B cell (primary cell): Measurements from ENCODE around the gene MAP2K5. TPM values are rescaled to one million over a fixed set of nuclear protein-coding genes. Genes with fewer than 3 reads are reported as not detected.

ENCODE experiments used
- ATAC-seq: fragments of 200-7000 bp; cut with Tn5 transposase; one replicate; pipeline ENCODE4 v1.10.0; 2021; ENCODE audit warnings: low read depth, mild to moderate bottlenecking, moderate number of reproducible peaks, moderate library complexity
- CTCF ChIA-PET: fragments of 350-600 bp; sonication (Branson Sonifier 250); formaldehyde crosslinking; loops from one replicate; lab custom pipeline; 2021; ENCODE audit warnings: antibody characterized with exemption, inconsistent platforms; lab: Charles Lee
- POLR2A ChIA-PET: fragments of 350-600 bp; sonication (Branson Sonifier 250); formaldehyde crosslinking; loops from one replicate; lab custom pipeline; 2021; ENCODE audit warnings: antibody characterized with exemption; lab: Charles Lee
- DNase-seq: peaks from one replicate; pipeline ENCODE4 v3.0.0; 2013
- H2AFZ ChIP-seq: 2 replicates; pipeline ENCODE4 v1.6.1; 2012; ENCODE audit warnings: mild to moderate bottlenecking, low read depth, low read length; ENCODE audit not compliant: insufficient read depth, poor library complexity, severe bottlenecking
- H3K27ac ChIP-seq, 2 donors: 1 replicate in 1 of 2; 2 replicates in 1 of 2; pipeline ENCODE4 v1.5.1; 2012 to 2013; ENCODE audit warnings: low read length in 2 of 2, mild to moderate bottlenecking in 2 of 2, moderate library complexity in 1 of 2
- H3K27me3 ChIP-seq, 4 experiments: fragments of 200-600 bp in 1 of 4; sonication (generic) in 1 of 4; replicated peaks in 1 of 4; 1 replicate in 2 of 4; 2 replicates in 2 of 4; pipeline versions ENCODE4 v1.6.1 to v1.7.0; 2013 to 2016; ENCODE audit warnings: low read length in 3 of 4, mild to moderate bottlenecking in 2 of 4, mixed read lengths in 1 of 4, moderate library complexity in 1 of 4; ENCODE audit not compliant: insufficient read depth in 4 of 4, control insufficient read depth in 3 of 4; ENCODE audit errors: control extremely low read depth in 1 of 4
- H3K36me3 ChIP-seq, 2 experiments: replicated peaks in 1 of 2; 1 replicate in 1 of 2; 2 replicates in 1 of 2; pipeline versions ENCODE4 v1.6.1 to v1.7.1; 2013; ENCODE audit warnings: low read length in 1 of 2; ENCODE audit not compliant: insufficient read depth in 2 of 2, control insufficient read depth in 1 of 2; ENCODE audit errors: control extremely low read depth in 1 of 2, extremely low read depth in 1 of 2
- H3K4me1 ChIP-seq, 2 donors: fragments of 200-600 bp in 1 of 2; sonication (generic) in 1 of 2; 1 replicate in 1 of 2; 2 replicates in 1 of 2; pipeline versions ENCODE4 v1.5.1 to v1.6.1; 2013 to 2017; ENCODE audit warnings: low read length in 2 of 2; ENCODE audit not compliant: control insufficient read depth in 2 of 2, insufficient read depth in 2 of 2
- H3K4me2 ChIP-seq: replicated peaks from 2 replicates; pipeline ENCODE3; 2012; ENCODE audit warnings: mild to moderate bottlenecking, low read depth, low read length; ENCODE audit not compliant: poor library complexity, severe bottlenecking
- H3K4me3 ChIP-seq, 5 experiments: fragments of 200-600 bp in 1 of 5; sonication (generic) in 1 of 5; 1 replicate in 3 of 5; 2 replicates in 2 of 5; pipeline versions ENCODE4 v1.5.1 to v1.7.0; 2011 to 2016; ENCODE audit warnings: low read length in 4 of 5, mild to moderate bottlenecking in 4 of 5, low read depth in 2 of 5, control low read depth in 1 of 5, moderate library complexity in 1 of 5; ENCODE audit not compliant: insufficient read depth in 1 of 5; ENCODE audit errors: control extremely low read depth in 1 of 5, extremely low read depth in 1 of 5
- H3K79me2 ChIP-seq: fragments of 200-600 bp; sonication (generic); one replicate; pipeline ENCODE4 v1.6.0; 2016; ENCODE audit warnings: low read length; ENCODE audit not compliant: control insufficient read depth, insufficient read depth
- H3K9ac ChIP-seq: fragments of 200-600 bp; sonication (generic); 2 replicates; pipeline ENCODE4 v1.6.1; 2017; ENCODE audit warnings: mild to moderate bottlenecking, low read length, moderate library complexity
- H3K9me3 ChIP-seq, 3 donors: one replicate each; pipeline versions ENCODE4 v1.6.1 to v1.7.1; 2013; ENCODE audit warnings: low read length in 2 of 3; ENCODE audit not compliant: control insufficient read depth in 2 of 3, insufficient read depth in 1 of 3; ENCODE audit errors: control extremely low read depth in 1 of 3
- H4K20me1 ChIP-seq: 2 replicates; pipeline ENCODE4 v1.6.0; 2012; ENCODE audit warnings: mild to moderate bottlenecking, low read length; ENCODE audit not compliant: insufficient read depth, control insufficient read depth, poor library complexity, severe bottlenecking
- H3K27ac Mint-ChIP-seq: one replicate; pipeline ENCODE4 v1.8.0; 2021; ENCODE audit warnings: mixed read lengths
- H3K27me3 Mint-ChIP-seq: one replicate; pipeline ENCODE4 v1.8.0; 2021; ENCODE audit warnings: mixed read lengths
- H3K4me1 Mint-ChIP-seq: one replicate; pipeline ENCODE4 v1.8.0; 2021; ENCODE audit warnings: mixed read lengths
- H3K4me3 Mint-ChIP-seq: one replicate; pipeline ENCODE4 v1.8.0; 2021; ENCODE audit warnings: mixed read lengths
- H3K9me3 Mint-ChIP-seq: one replicate; pipeline ENCODE4 v1.8.0; 2022; ENCODE audit warnings: mixed read lengths; ENCODE audit not compliant: insufficient read depth
- CTCF ChIP-seq: fragments of 200-600 bp; IDR thresholded peaks from one replicate; pipeline ENCODE4 v1.8.0; 2022; ENCODE audit warnings: antibody characterized with exemption, mild to moderate bottlenecking
- EZH2 ChIP-seq: IDR thresholded peaks from 2 replicates; pipeline ENCODE4 v1.6.1; 2012; ENCODE audit warnings: borderline replicate concordance, low read depth, mild to moderate bottlenecking, moderate library complexity, low read length; ENCODE audit not compliant: insufficient read depth, poor library complexity, severe bottlenecking
- WGBS: methylation state at CpG from one replicate; pipeline ENCODE4 v1.1.5; 2013; ENCODE audit warnings: missing lambda C conversion rate; ENCODE audit not compliant: insufficient coverage; 5-methylcytosine and 5-hydroxymethylcytosine counted together
- intact Hi-C: fragments of 100-400 bp; cut with micrococcal nuclease; formaldehyde crosslinking; loops from one replicate; pipeline ENCODE4 v1.10.0; 2022
- polyA plus RNA-seq: library from polyadenylated mRNA; depleted of rRNA; stranded (reverse); fragments of >200 nt; gene quantifications from 2 replicates; pipeline ENCODE4 v1.2.3, GENCODE V29; 2012
- total RNA-seq, 2 donors: library from RNA; stranded (reverse); fragments of 120-200 nt in 1 of 2; gene quantifications; 1 replicate in 1 of 2; 2 replicates in 1 of 2; pipeline versions ENCODE4 v1.2.3 to v1.2.4, GENCODE V29; 2013 to 2022

The MAP2K5 gene
- total and polyA plus RNA-seq, 2 donors (not counting 1 experiment from before 2014, with no cell fraction given), result 11.1 to 40.0 TPM

- Mint-ChIP-seq H3K9me3 (no peaks in the 10 kb centered on the region), H3K27me3 (peaks cover 12% of the 10 kb centered on the region), H3K4me1 (peaks cover 33% of the 10 kb centered on the region), H3K27ac (peak overlapping the region; percentile 97), H3K4me3 (peak overlapping the region; percentile 91)
- CTCF ChIA-PET, result interaction anchor here (0.7 to 2.0 kb wide), 8 partner anchors 20 to 384 kb away, joined by 3 to 10 read pairs (median 6); partner anchors contain the start of genes C15orf61 and PIAS1
- WGBS, result 14% methylated on average over 10 of the region's 17 CpGs
- Histone ChIP-seq H3K27me3 (peaks cover 0 to 24% (median 7%) of the 10 kb centered on the region in 4 experiments), H3K4me2 (peak overlapping the region; percentile 88), H3K36me3 (no peaks in the 10 kb centered on the region), H3K4me1 (peaks cover 21 to 28% of the 10 kb centered on the region in 2 donors), H4K20me1 (no peaks in the 10 kb centered on the region), H3K4me3 (peak overlapping the region; percentile 68 to 97 (median 83)), H3K9ac (peak overlapping the region; percentile 96), H3K9me3 (peaks cover 0 to 3% (median 0%) of the 10 kb centered on the region in 3 donors), H3K27ac (peak overlapping the region; percentile 95 to 96), H2AFZ (peak overlapping the region; percentile 98), H3K79me2 (no peaks in the 10 kb centered on the region)
- POLR2A ChIA-PET, result interaction anchor here (0.7 to 1.3 kb wide), 5 partner anchors 8 to 599 kb away, joined by 3 to 14 read pairs (median 5); partner anchors contain the start of genes FEM1B and MAP2K5
- TF ChIP-seq EZH2 (no peak), CTCF (no peak)
- peak; percentile 54 for DNase-seq
- intact Hi-C loops, result loop anchor here (1.0 to 10.0 kb wide), 8 partner anchors 22 to 1136 kb away; partner anchors contain the start of genes C15orf61, CLN6, MAP2K5 and PIAS1
- no peak for ATAC-seq
Observed at GRCh38 chr15:67840749-67841512, 298.4 kb downstream of the MAP2K5 start.

DNA sequence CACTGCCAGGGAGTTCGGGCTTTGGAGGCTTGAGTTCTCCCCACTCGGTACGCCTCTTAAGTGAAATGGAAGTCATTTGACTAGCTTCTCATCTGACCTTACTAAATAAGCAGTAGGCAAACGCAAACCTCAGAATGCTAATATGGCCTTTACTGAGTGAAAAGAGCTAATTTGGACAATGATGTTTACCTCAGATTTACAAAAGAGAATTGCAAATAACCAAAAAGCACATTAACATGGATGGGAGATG lies 298.9 kb downstream of the MAP2K5 start:
- intact Hi-C loops, result loop anchor here (2.0 to 10.0 kb wide), 3 partner anchors 213 to 1137 kb away; partner anchors contain the start of genes PIAS1 and SMAD6
- POLR2A ChIA-PET, result interaction anchor here (0.7 to 1.3 kb wide), 2 partner anchors 9 to 299 kb away, joined by 3 to 5 read pairs; partner anchors contain the start of gene MAP2K5
- H3K27ac Mint-ChIP-seq, result peak overlapping the region; percentile 93

More for the DNA sequence above, 298.9 kb downstream of the MAP2K5 start:
- H2AFZ ChIP-seq, result peak overlapping the region; percentile 98
- peak overlapping the region; percentile 88 for H3K4me2 ChIP-seq
- DNase-seq (no peak), ATAC-seq (no peak)
- H3K36me3 ChIP-seq, result no peaks in the 10 kb centered on the region
- Mint-ChIP-seq H3K4me1 (peaks cover 29% of the 10 kb centered on the region), H3K4me3 (peak overlapping the region; percentile 91), H3K9me3 (no peaks in the 10 kb centered on the region), H3K27me3 (peaks cover 7% of the 10 kb centered on the region)
- peaks cover 18 to 23% of the 10 kb centered on the region in 2 donors for H3K4me1 ChIP-seq
- WGBS, result no CpG with 5 or more reads among the region's 4 CpGs
- no peaks in the 10 kb centered on the region for H3K9me3 ChIP-seq
- CTCF ChIA-PET, result interaction anchor here (0.7 to 2.0 kb wide), 8 partner anchors 20 to 384 kb away, joined by 3 to 10 read pairs (median 6); partner anchors contain the start of genes C15orf61 and PIAS1
- H3K9ac ChIP-seq, result peak overlapping the region; percentile 96
- H4K20me1 ChIP-seq, result no peaks in the 10 kb centered on the region
- no peak overlapping the region for H3K27ac ChIP-seq
- H3K79me2 ChIP-seq, result no peaks in the 10 kb centered on the region
- H3K27me3 ChIP-seq, result peaks cover 0 to 20% (median 5%) of the 10 kb centered on the region in 4 experiments
- peak overlapping the region in 4 of 5 experiments; percentile 68 to 97 (median 76) for H3K4me3 ChIP-seq
- TF ChIP-seq EZH2 (no peak), CTCF (no peak)
